A549 (cell line): ENCODE measurements around the gene AQP2. TPM values are rescaled to one million over a fixed set of nuclear protein-coding genes. Genes with fewer than 3 reads are reported as not detected.

ENCODE experiments used
- ATAC-seq, 2 experiments: fragments of 200-7000 bp in 1 of 2; fragments of >200 bp in 1 of 2; cut with Nextera tagmentation in 1 of 2; cut with Tn5 transposase in 1 of 2; 3 replicates each; pipeline versions ENCODE4 v1.8.0 to v1.9.1; 2018 to 2020; ENCODE audit warnings: mild to moderate bottlenecking in 1 of 2, moderate library complexity in 1 of 2
- CTCF ChIA-PET: fragments of 300-600 bp; sonication (Branson Sonifier 250); formaldehyde crosslinking; extraction: SDS; loops from one replicate; lab custom pipeline; 2021; ENCODE audit warnings: antibody characterized with exemption, inconsistent platforms; lab: Yijun Ruan, JAX
- POLR2A ChIA-PET: fragments of 350-600 bp; formaldehyde crosslinking; extraction: SDS; loops from one replicate; lab custom pipeline; 2021; ENCODE audit warnings: antibody characterized with exemption, inconsistent platforms; lab: Yijun Ruan, JAX
- DNase-seq, 2 experiments: peaks; one replicate each; pipeline versions ENCODE4 v3.0.0 to v3.0.0-alpha.2; 2011 to 2016; ENCODE audit warnings: low read depth in 1 of 2, low spot score in 1 of 2
- FAIRE-seq: peaks from 2 replicates; lab custom pipeline; 2011; peaks lifted over from hg19 to GRCh38; lab: Jason Lieb, UNC
- H3K27ac ChIP-seq, 2 experiments: fragments of >200 bp; sonication (Bioruptor Twin); formaldehyde crosslinking; 3 replicates each; pipeline ENCODE4 v1.5.1; 2016 to 2017
- H3K4me1 ChIP-seq: fragments of >200 bp; sonication (Bioruptor Twin); formaldehyde crosslinking; 3 replicates; pipeline ENCODE4 v1.6.1; 2016
- H3K4me2 ChIP-seq: fragments of >200 bp; sonication (Bioruptor Twin); formaldehyde crosslinking; 3 replicates; pipeline ENCODE4 v1.6.1; 2016
- H3K4me3 ChIP-seq: fragments of >200 bp; sonication (Bioruptor Twin); formaldehyde crosslinking; 3 replicates; pipeline ENCODE4 v1.5.1; 2016
- H3K9me3 ChIP-seq: fragments of >200 bp; sonication (Bioruptor Twin); formaldehyde crosslinking; 3 replicates; pipeline ENCODE4 v1.6.1; 2016
- BHLHE40 ChIP-seq: IDR thresholded peaks from 2 replicates; pipeline ENCODE4 v1.6.1; 2012; ENCODE audit warnings: low read depth, low read length, inconsistent platforms
- CBX2 ChIP-seq: fragments of 200-600 bp; sonication (generic); IDR thresholded peaks from 2 replicates; pipeline ENCODE4 v1.6.1; 2016; ENCODE audit warnings: low read depth, mild to moderate bottlenecking, borderline replicate concordance
- CBX8 ChIP-seq: fragments of 200-600 bp; sonication (generic); IDR thresholded peaks from 2 replicates; pipeline ENCODE4 v1.6.1; 2016
- CHD2 ChIP-seq: fragments of 150-350 bp; IDR thresholded peaks from 2 replicates; pipeline ENCODE4 v1.6.1; 2014; ENCODE audit warnings: low read length; ENCODE audit not compliant: partially characterized antibody
- CHD4 ChIP-seq: fragments of 200-600 bp; sonication (generic); IDR thresholded peaks from 2 replicates; pipeline ENCODE4 v1.6.1; 2016; ENCODE audit warnings: antibody characterized with exemption, mild to moderate bottlenecking, borderline replicate concordance
- EHF ChIP-seq: fragments of 250-450 bp; sonication (Bioruptor Pico); IDR thresholded peaks from 2 replicates; pipeline ENCODE4 v1.5.0; 2020; ENCODE audit warnings: mild to moderate bottlenecking
- EHMT2 ChIP-seq: fragments of 200-600 bp; sonication (generic); IDR thresholded peaks from 2 replicates; pipeline ENCODE4 v1.6.1; 2016; ENCODE audit warnings: antibody characterized with exemption, low read depth, mild to moderate bottlenecking, moderate library complexity
- ESRRA ChIP-seq: fragments of 150-350 bp; IDR thresholded peaks from 2 replicates; pipeline ENCODE4 v1.6.1; 2014; ENCODE audit warnings: mild to moderate bottlenecking, low read length, borderline replicate concordance
- FOSB ChIP-seq: fragments of 250-450 bp; sonication (Bioruptor Pico); IDR thresholded peaks from 2 replicates; pipeline ENCODE4 v1.5.0; 2020; ENCODE audit warnings: mild to moderate bottlenecking, moderate library complexity
- FOSL2 ChIP-seq, 2 experiments: fragments of 450-650 bp in 1 of 2; fragments of >200 bp in 1 of 2; sonication (Bioruptor Twin) in 1 of 2; formaldehyde crosslinking; IDR thresholded peaks; 2 replicates each; pipeline versions ENCODE4 v1.5.0 to v1.6.1; 2016 to 2020; ENCODE audit warnings: mild to moderate bottlenecking in 1 of 2, moderate library complexity in 1 of 2
- FOXS1 ChIP-seq: fragments of 250-450 bp; sonication (Bioruptor Pico); IDR thresholded peaks from 2 replicates; pipeline ENCODE4 v1.5.0; 2020; ENCODE audit warnings: mild to moderate bottlenecking, moderate library complexity
- HEYL ChIP-seq: fragments of 250-450 bp; sonication (Bioruptor Pico); IDR thresholded peaks from 2 replicates; pipeline ENCODE4 v1.8.0; 2021; ENCODE audit warnings: mild to moderate bottlenecking, moderate library complexity
- HOXB13 ChIP-seq: fragments of 250-450 bp; sonication (Bioruptor Pico); IDR thresholded peaks from 2 replicates; pipeline ENCODE4 v1.5.0; 2020; ENCODE audit warnings: low read depth, mild to moderate bottlenecking, moderate library complexity
- JUNB ChIP-seq: fragments of >200 bp; sonication (Bioruptor Twin); formaldehyde crosslinking; IDR thresholded peaks from 2 replicates; pipeline ENCODE4 v1.6.1; 2016
- KDM5A ChIP-seq: fragments of 200-600 bp; sonication (generic); IDR thresholded peaks from 2 replicates; pipeline ENCODE4 v1.6.1; 2016; ENCODE audit warnings: antibody characterized with exemption, mild to moderate bottlenecking
- PHF8 ChIP-seq: fragments of 200-600 bp; sonication (generic); IDR thresholded peaks from 2 replicates; pipeline ENCODE4 v1.6.1; 2016; ENCODE audit warnings: low read depth, mild to moderate bottlenecking, antibody characterized with exemption, moderate library complexity, borderline replicate concordance
- POLR2A ChIP-seq: IDR thresholded peaks from 2 replicates; pipeline ENCODE4 v1.6.1; 2012; ENCODE audit warnings: mild to moderate bottlenecking, low read length
- POLR2AphosphoS2 ChIP-seq: conservative IDR thresholded peaks from 2 replicates; pipeline ENCODE4 v1.6.1; 2012; ENCODE audit warnings: low read length, improper control_type of control experiment, inconsistent platforms
- RAD21 ChIP-seq, 2 experiments: fragments of >200 bp in 1 of 2; sonication (Bioruptor Twin) in 1 of 2; formaldehyde crosslinking in 1 of 2; IDR thresholded peaks in 1 of 2; conservative IDR thresholded peaks in 1 of 2; 2 replicates in 1 of 2; 3 replicates in 1 of 2; pipeline ENCODE4 v1.6.1; 2012 to 2018; ENCODE audit warnings: inconsistent platforms in 1 of 2
- TFCP2L1 ChIP-seq: fragments of 250-450 bp; sonication (Bioruptor Pico); IDR thresholded peaks from 2 replicates; pipeline ENCODE4 v1.5.0; 2021; ENCODE audit warnings: mild to moderate bottlenecking
- ZC3H11A ChIP-seq: fragments of 450-650 bp; IDR thresholded peaks from 2 replicates; pipeline ENCODE4 v1.6.1; 2014; ENCODE audit warnings: antibody characterized with exemption, mild to moderate bottlenecking
- WGBS: methylation state at CpG from one replicate; pipeline ENCODE4 v1.1.6; 2017; ENCODE audit errors: missing lambda C conversion rate; 5-methylcytosine and 5-hydroxymethylcytosine counted together
- polyA plus RNA-seq, 4 experiments: library from polyadenylated mRNA; depleted of rRNA in 3 of 4; stranded (reverse); fragments of >200 nt; fragmentation: RNase III in 1 of 4; extraction: RNeasy Plus Mini Kit Qiagen cat#74134 plus additional on column Dnase treatment in 1 of 4; gene quantifications; 2 replicates in 3 of 4; 3 replicates in 1 of 4; pipeline ENCODE4 v1.2.3, GENCODE V29; 2011 to 2017
- TF ChIP-seq, protein P1 (sequence below): fragments of 150-350 bp; IDR thresholded peaks from 2 replicates; pipeline ENCODE4 v1.6.1; 2014; ENCODE audit warnings: low read depth, mild to moderate bottlenecking, low read length
- TF ChIP-seq, protein P2 (sequence below): fragments of >200 bp; sonication (Bioruptor Twin); formaldehyde crosslinking; IDR thresholded peaks from 3 replicates; pipeline ENCODE4 v1.6.1; 2016
- TF ChIP-seq, protein P3 (sequence below): IDR thresholded peaks from 2 replicates; pipeline ENCODE4 v1.6.1; 2012; ENCODE audit warnings: low read depth, borderline replicate concordance
- TF ChIP-seq, protein P4 (sequence below): fragments of >200 bp; sonication (Bioruptor Twin); formaldehyde crosslinking; IDR thresholded peaks from 3 replicates; pipeline ENCODE4 v1.5.1; 2016
- TF ChIP-seq, protein P5 (sequence below): fragments of >200 bp; sonication (Bioruptor Twin); formaldehyde crosslinking; IDR thresholded peaks from 2 replicates; pipeline ENCODE4 v1.6.1; 2016

Gene AQP2
- polyA plus RNA-seq, 2 of the 4 experiments (the other 2 are of a cell fraction): not detected

DNA sequence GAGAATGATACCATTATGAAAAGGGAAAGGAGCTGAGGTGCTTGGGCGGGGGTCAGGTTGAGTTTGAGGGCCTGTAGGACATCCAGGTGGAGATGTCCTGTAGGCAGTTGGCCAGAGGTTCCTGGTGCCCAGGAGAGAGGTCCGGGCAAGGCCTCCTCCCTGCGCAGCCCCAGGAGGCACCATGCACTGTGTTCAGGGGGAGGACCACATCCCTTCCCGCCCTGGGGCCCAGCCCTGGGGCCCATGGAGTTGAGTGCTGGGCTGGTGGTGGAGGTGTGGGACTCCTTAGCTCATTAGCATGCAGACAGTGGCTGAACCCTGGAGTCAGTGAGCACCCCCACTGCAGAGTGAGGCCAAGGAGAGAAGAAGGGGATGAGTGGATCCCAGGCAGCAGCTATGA, 41.2 kb upstream of the AQP2 start:
- ChIA-PET POLR2A (no interaction called here), CTCF (interaction anchor here (1.7 to 1.9 kb wide), 2 partner anchors 36 to 58 kb away, joined by 7 read pairs; no protein-coding TSS in a partner anchor)
- 56% methylated on average over 4 of the region's 4 CpGs for WGBS
- no peak for FAIRE-seq
- no peak for TF ChIP-seq TFCP2L1 (CRISPR knock-in tag)
- no peak for TF ChIP-seq FOSL2 (IDR thresholded peaks at IDR 0.05)
- TF ChIP-seq FOSL2 (CRISPR knock-in tag; IDR thresholded peaks at IDR 0.05): no peak
- TF ChIP-seq, protein P1, sequence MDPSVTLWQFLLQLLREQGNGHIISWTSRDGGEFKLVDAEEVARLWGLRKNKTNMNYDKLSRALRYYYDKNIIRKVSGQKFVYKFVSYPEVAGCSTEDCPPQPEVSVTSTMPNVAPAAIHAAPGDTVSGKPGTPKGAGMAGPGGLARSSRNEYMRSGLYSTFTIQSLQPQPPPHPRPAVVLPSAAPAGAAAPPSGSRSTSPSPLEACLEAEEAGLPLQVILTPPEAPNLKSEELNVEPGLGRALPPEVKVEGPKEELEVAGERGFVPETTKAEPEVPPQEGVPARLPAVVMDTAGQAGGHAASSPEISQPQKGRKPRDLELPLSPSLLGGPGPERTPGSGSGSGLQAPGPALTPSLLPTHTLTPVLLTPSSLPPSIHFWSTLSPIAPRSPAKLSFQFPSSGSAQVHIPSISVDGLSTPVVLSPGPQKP: no peak
- no peak for TF ChIP-seq BHLHE40
- no peak for TF ChIP-seq POLR2A
- TF ChIP-seq HOXB13: no peak
- TF ChIP-seq RAD21 (conservative IDR thresholded peaks at IDR 0.05 in 1 of 2, IDR thresholded peaks at IDR 0.05 in 1 of 2): no peak
- TF ChIP-seq ESRRA: no peak
- no peak for TF ChIP-seq POLR2AphosphoS2
- TF ChIP-seq PHF8: no peak
- TF ChIP-seq, protein P2, sequence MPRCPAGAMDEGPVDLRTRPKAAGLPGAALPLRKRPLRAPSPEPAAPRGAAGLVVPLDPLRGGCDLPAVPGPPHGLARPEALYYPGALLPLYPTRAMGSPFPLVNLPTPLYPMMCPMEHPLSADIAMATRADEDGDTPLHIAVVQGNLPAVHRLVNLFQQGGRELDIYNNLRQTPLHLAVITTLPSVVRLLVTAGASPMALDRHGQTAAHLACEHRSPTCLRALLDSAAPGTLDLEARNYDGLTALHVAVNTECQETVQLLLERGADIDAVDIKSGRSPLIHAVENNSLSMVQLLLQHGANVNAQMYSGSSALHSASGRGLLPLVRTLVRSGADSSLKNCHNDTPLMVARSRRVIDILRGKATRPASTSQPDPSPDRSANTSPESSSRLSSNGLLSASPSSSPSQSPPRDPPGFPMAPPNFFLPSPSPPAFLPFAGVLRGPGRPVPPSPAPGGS: no peak
- no peak for TF ChIP-seq FOSB (CRISPR knock-in tag)
- TF ChIP-seq, protein P3, sequence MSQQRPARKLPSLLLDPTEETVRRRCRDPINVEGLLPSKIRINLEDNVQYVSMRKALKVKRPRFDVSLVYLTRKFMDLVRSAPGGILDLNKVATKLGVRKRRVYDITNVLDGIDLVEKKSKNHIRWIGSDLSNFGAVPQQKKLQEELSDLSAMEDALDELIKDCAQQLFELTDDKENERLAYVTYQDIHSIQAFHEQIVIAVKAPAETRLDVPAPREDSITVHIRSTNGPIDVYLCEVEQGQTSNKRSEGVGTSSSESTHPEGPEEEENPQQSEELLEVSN: no peak
- TF ChIP-seq CHD2: no peak
- TF ChIP-seq JUNB: no peak
- DNase-seq: no peak
- Histone ChIP-seq H3K4me2 (no peak overlapping the region), H3K4me3 (no peak overlapping the region), H3K9me3 (no peaks in the 10 kb centered on the region), H3K4me1 (peaks cover 2% of the 10 kb centered on the region; the same call in 1 of the 3 replicates), H3K27ac (no peak overlapping the region)
- ATAC-seq: no peak

DNA sequence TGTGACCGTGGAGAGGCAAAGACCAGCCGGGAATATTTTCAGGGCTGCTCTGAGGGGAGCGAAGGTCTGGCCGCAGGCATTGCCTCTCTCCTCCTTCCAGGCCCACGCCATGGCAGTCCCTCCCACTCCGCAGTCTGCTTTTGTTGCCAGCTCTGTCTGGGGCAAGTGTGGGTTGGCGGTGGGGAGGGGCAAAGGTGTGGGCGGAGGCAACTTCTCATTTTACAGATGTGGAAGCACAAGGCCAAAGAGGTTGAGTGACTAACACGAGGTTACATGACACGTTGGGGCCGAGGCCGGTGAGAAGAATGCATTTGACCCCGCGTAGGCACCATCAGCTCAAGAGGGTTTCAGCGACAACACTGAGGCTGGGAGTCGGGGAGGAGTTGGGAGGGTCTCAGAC, 40.7 kb upstream of the AQP2 start:
- DNase-seq (no peak), ATAC-seq (no peak), FAIRE-seq (no peak)
- peaks cover 5% of the 10 kb centered on the region; the same call in 1 of the 3 replicates for H3K4me1 ChIP-seq
- 70% methylated on average over 16 of the region's 16 CpGs for WGBS
- TF ChIP-seq ESRRA (no peak), EHF (CRISPR knock-in tag) (no peak), CHD4 (no peak), HEYL (CRISPR knock-in tag) (no peak), FOXS1 (CRISPR knock-in tag) (no peak), JUNB (no peak), CBX8 (no peak), KDM5A (no peak), EHMT2 (no peak), CBX2 (no peak), ZC3H11A (no peak)
- TF ChIP-seq, protein P4, sequence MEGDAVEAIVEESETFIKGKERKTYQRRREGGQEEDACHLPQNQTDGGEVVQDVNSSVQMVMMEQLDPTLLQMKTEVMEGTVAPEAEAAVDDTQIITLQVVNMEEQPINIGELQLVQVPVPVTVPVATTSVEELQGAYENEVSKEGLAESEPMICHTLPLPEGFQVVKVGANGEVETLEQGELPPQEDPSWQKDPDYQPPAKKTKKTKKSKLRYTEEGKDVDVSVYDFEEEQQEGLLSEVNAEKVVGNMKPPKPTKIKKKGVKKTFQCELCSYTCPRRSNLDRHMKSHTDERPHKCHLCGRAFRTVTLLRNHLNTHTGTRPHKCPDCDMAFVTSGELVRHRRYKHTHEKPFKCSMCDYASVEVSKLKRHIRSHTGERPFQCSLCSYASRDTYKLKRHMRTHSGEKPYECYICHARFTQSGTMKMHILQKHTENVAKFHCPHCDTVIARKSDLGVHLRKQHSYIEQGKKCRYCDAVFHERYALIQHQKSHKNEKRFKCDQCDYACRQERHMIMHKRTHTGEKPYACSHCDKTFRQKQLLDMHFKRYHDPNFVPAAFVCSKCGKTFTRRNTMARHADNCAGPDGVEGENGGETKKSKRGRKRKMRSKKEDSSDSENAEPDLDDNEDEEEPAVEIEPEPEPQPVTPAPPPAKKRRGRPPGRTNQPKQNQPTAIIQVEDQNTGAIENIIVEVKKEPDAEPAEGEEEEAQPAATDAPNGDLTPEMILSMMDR: no peak
- TF ChIP-seq, protein P1: no peak
- TF ChIP-seq, protein P5, sequence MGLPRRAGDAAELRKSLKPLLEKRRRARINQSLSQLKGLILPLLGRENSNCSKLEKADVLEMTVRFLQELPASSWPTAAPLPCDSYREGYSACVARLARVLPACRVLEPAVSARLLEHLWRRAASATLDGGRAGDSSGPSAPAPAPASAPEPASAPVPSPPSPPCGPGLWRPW: no peak
- TF ChIP-seq, protein P2: no peak
- H3K4me3 ChIP-seq: no peak overlapping the region
- no peak overlapping the region for H3K4me2 ChIP-seq
- ChIA-PET POLR2A (no interaction called here), CTCF (interaction anchor here (1.7 to 1.9 kb wide), 2 partner anchors 36 to 58 kb away, joined by 7 read pairs; no protein-coding TSS in a partner anchor)
- H3K9me3 ChIP-seq: no peaks in the 10 kb centered on the region
- H3K27ac ChIP-seq: no peak overlapping the region
